Measurements from ENCODE around the gene ZMYND10. TPM values are rescaled to one million over a fixed set of nuclear protein-coding genes. Genes with fewer than 3 reads are reported as not detected.

The ZMYND10 gene
- total RNA-seq, 1 experiment from 2014 or later: 1.4 TPM

DNA sequence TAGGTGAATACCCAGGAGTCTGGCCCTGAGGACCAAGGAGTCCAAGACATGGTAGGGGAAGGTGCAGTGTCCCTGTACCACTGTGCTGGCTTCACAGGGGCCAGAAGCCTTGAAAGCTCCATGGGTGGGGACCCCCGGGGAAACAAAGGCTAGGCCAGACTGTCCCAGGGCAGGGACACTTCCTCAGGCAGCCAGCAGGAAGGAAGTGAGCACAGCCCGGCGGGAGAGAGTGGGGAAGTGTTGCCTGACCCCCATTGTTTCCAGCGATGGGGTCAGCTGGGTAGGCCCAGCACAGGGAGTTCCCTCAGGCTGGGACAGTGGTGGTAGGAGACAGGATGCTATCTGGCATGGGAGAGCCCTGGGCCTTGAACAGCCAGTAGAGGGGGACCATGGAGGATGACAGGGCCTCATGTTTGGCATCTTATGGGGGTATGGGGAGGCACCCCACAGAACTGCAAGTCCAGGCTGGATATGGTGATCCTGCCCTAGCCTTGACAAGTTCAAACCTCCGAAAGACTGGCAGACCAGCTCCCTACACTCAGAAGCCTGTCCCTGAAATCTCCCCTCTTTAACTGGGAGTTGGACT is 21.8 kb downstream of the ZMYND10 start:
- H3K79me2 ChIP-seq (ENCODE audit: insufficient read depth, low read length): peaks cover 10% of the 10 kb centered on the region; the same call in 1 of the 2 replicates
- H3K23ac ChIP-seq (ENCODE audit: insufficient read length, low read depth, low read length): no peak overlapping the region
- no peak for DNase-seq
- H3K4ac ChIP-seq (ENCODE audit: low read depth, low read length): no peak overlapping the region
- H3K9ac ChIP-seq (ENCODE audit: extremely low read depth, insufficient read length, low read length): no peak overlapping the region
- no peaks in the 10 kb centered on the region; the same call in 1 of the 2 replicates for H3K27me3 Mint-ChIP-seq (ENCODE audit: low read depth)
- H2BK120ac ChIP-seq (ENCODE audit: low read depth, low read length, poor library complexity, severe bottlenecking): no peak overlapping the region
- no peak overlapping the region for H4K5ac ChIP-seq (ENCODE audit: insufficient read length, low read depth, low read length)
- H3K14ac ChIP-seq (ENCODE audit: insufficient read depth, low read length): no peak overlapping the region
- H3K36me3 Mint-ChIP-seq (ENCODE audit: insufficient read depth in 1 of 3, low read depth in 3 of 3): peaks cover 26 to 42% (median 26%) of the 10 kb centered on the region in 3 experiments
- no CpG with 5 or more reads among the region's 5 CpGs for WGBS (ENCODE audit: extremely low coverage, insufficient read length, low lambda C conversion rate)
- H4K91ac ChIP-seq (ENCODE audit: insufficient read length, low read depth, low read length): no peak overlapping the region
- no peak overlapping the region for H2BK5ac ChIP-seq (ENCODE audit: insufficient read length, low read length)
- no peak overlapping the region for H3K27ac ChIP-seq (ENCODE audit: insufficient read length, low read depth, low read length)
- H3K4me1 ChIP-seq (ENCODE audit: insufficient read depth, low read length): peaks cover 6% of the 10 kb centered on the region; the same call in 1 of the 2 replicates
- no peaks in the 10 kb centered on the region for H3K9me3 Mint-ChIP-seq
- peaks cover 25 to 48% of the 10 kb centered on the region in 2 experiments for H3K4me1 Mint-ChIP-seq
- no peak overlapping the region for H3K27ac Mint-ChIP-seq
- H2AK5ac ChIP-seq (ENCODE audit: insufficient read length, low read length): no peak overlapping the region
- no peaks in the 10 kb centered on the region for H3K27me3 ChIP-seq (ENCODE audit: insufficient read depth, low read length)
- H3K79me1 ChIP-seq (ENCODE audit: insufficient read depth, low read depth, low read length, poor library complexity, severe bottlenecking): peaks cover 6% of the 10 kb centered on the region
- peak overlapping the region in 1 of 2 experiments; percentile 9; a peak in 2 of 5 replicates for H3K4me3 Mint-ChIP-seq
- no peak overlapping the region for H3K4me2 ChIP-seq (ENCODE audit: insufficient read depth, insufficient read length, low read length)
- H4K8ac ChIP-seq (replicated peaks; ENCODE audit: insufficient read length, low read depth, low read length): no peak overlapping the region
- no peak overlapping the region for H3K56ac ChIP-seq (ENCODE audit: insufficient read length, low read depth, low read length)
- H4K20me1 ChIP-seq (ENCODE audit: control insufficient read depth, insufficient read depth, insufficient read length): no peaks in the 10 kb centered on the region
- no peak overlapping the region for H3T11ph ChIP-seq (ENCODE audit: low read length)
- H2AFZ ChIP-seq (ENCODE audit: low read length): no peak overlapping the region
- no peaks in the 10 kb centered on the region for H3K9me3 ChIP-seq (ENCODE audit: control insufficient read depth, low read depth, low read length)
- H3K23me2 ChIP-seq (ENCODE audit: insufficient read length, low read depth, low read length, poor library complexity, severe bottlenecking): peaks cover 24% of the 10 kb centered on the region
- no peak for TF ChIP-seq CTCF (conservative IDR thresholded peaks at IDR 0.05)
- no peak overlapping the region for H3K18ac ChIP-seq (ENCODE audit: insufficient read length, low read depth, low read length)
- no peak overlapping the region for H2BK12ac ChIP-seq (ENCODE audit: insufficient read length, low read depth, low read length)
- H2BK20ac ChIP-seq (ENCODE audit: low read depth, low read length, poor library complexity, severe bottlenecking): no peak overlapping the region
- H2BK15ac ChIP-seq (ENCODE audit: low read depth, low read length): no peak overlapping the region
